Measurements from ENCODE around the gene C1orf174.

The C1orf174 gene

GRCh38 chr1:3900969-3901529, 977 bp upstream of the C1orf174 start:
- no peak for DNase-seq (ENCODE audit: low read depth, low spot score)
- peak overlapping the region; percentile 80 for H3K4me3 ChIP-seq (ENCODE audit: low read length)

GRCh38 chr1:3899754-3900149, 320 bp downstream of the C1orf174 start:
- peak overlapping the region; percentile 80 for H3K4me3 ChIP-seq (ENCODE audit: low read length)
- DNase-seq (ENCODE audit: low read depth, low spot score), result no peak

GRCh38 chr1:3898994-3899753, 898 bp downstream of the C1orf174 start:
- DNase-seq (ENCODE audit: low read depth, low spot score), result no peak
- peak overlapping the region; percentile 80 for H3K4me3 ChIP-seq (ENCODE audit: low read length)

GRCh38 chr1:3898475-3898735, 1.7 kb downstream of the C1orf174 start:
- H3K4me3 ChIP-seq (ENCODE audit: low read length), result no peak overlapping the region
- no peak for DNase-seq (ENCODE audit: low read depth, low spot score)

GRCh38 chr1:3896396-3897000, 3.6 kb downstream of the C1orf174 start:
- DNase-seq (ENCODE audit: low read depth, low spot score), result no peak
- no peak overlapping the region for H3K4me3 ChIP-seq (ENCODE audit: low read length)

- no peak for DNase-seq (ENCODE audit: low read depth, low spot score)
- no peak overlapping the region for H3K4me3 ChIP-seq (ENCODE audit: low read length)
These were observed 4.1 kb downstream of the C1orf174 start for GRCh38 chr1:3895951-3896325.

- DNase-seq (ENCODE audit: low read depth, low spot score), result no peak
- no peak overlapping the region for H3K4me3 ChIP-seq (ENCODE audit: low read length)
These were observed 4.7 kb downstream of the C1orf174 start for GRCh38 chr1:3895279-3895950.

GRCh38 chr1:3894626-3895278, 5.3 kb downstream of the C1orf174 start:
- no peak overlapping the region for H3K4me3 ChIP-seq (ENCODE audit: low read length)
- DNase-seq (ENCODE audit: low read depth, low spot score), result no peak

- no peak overlapping the region for H3K4me3 ChIP-seq (ENCODE audit: low read length)
- DNase-seq (ENCODE audit: low read depth, low spot score), result no peak
These were observed 6.9 kb downstream of the C1orf174 start for GRCh38 chr1:3893190-3893589.

- DNase-seq (ENCODE audit: low read depth, low spot score), result no peak
- H3K4me3 ChIP-seq (ENCODE audit: low read length), result no peak overlapping the region
These were observed 7.3 kb downstream of the C1orf174 start for GRCh38 chr1:3892748-3893147.

GRCh38 chr1:3891329-3891865, 8.7 kb downstream of the C1orf174 start:
- no peak overlapping the region for H3K4me3 ChIP-seq (ENCODE audit: low read length)
- no peak for DNase-seq (ENCODE audit: low read depth, low spot score)

GRCh38 chr1:3890389-3891328, 9.4 kb downstream of the C1orf174 start:
- H3K4me3 ChIP-seq (ENCODE audit: low read length), result no peak overlapping the region
- DNase-seq (ENCODE audit: low read depth, low spot score), result no peak

- no peak overlapping the region for H3K4me3 ChIP-seq (ENCODE audit: low read length)
- DNase-seq (ENCODE audit: low read depth, low spot score), result no peak
These were observed 10.1 kb downstream of the C1orf174 start for GRCh38 chr1:3889936-3890335.

- H3K4me3 ChIP-seq (ENCODE audit: low read length), result no peak overlapping the region
- no peak for DNase-seq (ENCODE audit: low read depth, low spot score)
These were observed 11.8 kb downstream of the C1orf174 start for GRCh38 chr1:3888301-3888700.

GRCh38 chr1:3886691-3887090, 13.4 kb downstream of the C1orf174 start:
- H3K4me3 ChIP-seq (ENCODE audit: low read length), result no peak overlapping the region
- DNase-seq (ENCODE audit: low read depth, low spot score), result no peak

GRCh38 chr1:3886106-3886670, 13.9 kb downstream of the C1orf174 start:
- peak; percentile 79 for DNase-seq (ENCODE audit: low read depth, low spot score)
- H3K4me3 ChIP-seq (ENCODE audit: low read length), result no peak overlapping the region

- DNase-seq (ENCODE audit: low read depth, low spot score), result no peak
- H3K4me3 ChIP-seq (ENCODE audit: low read length), result no peak overlapping the region
These were observed 14.5 kb downstream of the C1orf174 start for GRCh38 chr1:3885611-3886010.

GRCh38 chr1:3884966-3885365, 15.1 kb downstream of the C1orf174 start:
- DNase-seq (ENCODE audit: low read depth, low spot score), result no peak
- no peak overlapping the region for H3K4me3 ChIP-seq (ENCODE audit: low read length)

Measured in Jurkat, Clone E6-1 (cell line).